Skeletal muscle satellite cell (primary cell): ENCODE results near the gene SH3D19.

Source experiments
- H3K27me3 ChIP-seq: 2 replicates; pipeline ENCODE4 v1.7.0; 2013; ENCODE audit warnings: low read length; ENCODE audit not compliant: control insufficient read depth, insufficient read depth
- H3K36me3 ChIP-seq: 2 replicates; pipeline ENCODE4 v1.7.0; 2013; ENCODE audit warnings: mild to moderate bottlenecking, control low read depth, low read length; ENCODE audit not compliant: insufficient read depth
- H3K4me1 ChIP-seq: 2 replicates; pipeline ENCODE4 v1.7.0; 2013; ENCODE audit warnings: low read length; ENCODE audit not compliant: control insufficient read depth, insufficient read depth
- H3K4me2 ChIP-seq: 2 replicates; pipeline ENCODE4 v1.7.0; 2013; ENCODE audit warnings: mild to moderate bottlenecking, low read length
- H3K4me3 ChIP-seq: 2 replicates; pipeline ENCODE4 v1.7.0; 2013; ENCODE audit warnings: low read length
- H3K9ac ChIP-seq: 2 replicates; pipeline ENCODE4 v1.7.0; 2013; ENCODE audit warnings: mild to moderate bottlenecking, low read depth, low read length, moderate library complexity
- H3K9me3 ChIP-seq: replicated peaks from 2 replicates; pipeline ENCODE4 v1.7.0; 2013; ENCODE audit warnings: mild to moderate bottlenecking, control low read depth, low read length

SH3D19 gene

DNA sequence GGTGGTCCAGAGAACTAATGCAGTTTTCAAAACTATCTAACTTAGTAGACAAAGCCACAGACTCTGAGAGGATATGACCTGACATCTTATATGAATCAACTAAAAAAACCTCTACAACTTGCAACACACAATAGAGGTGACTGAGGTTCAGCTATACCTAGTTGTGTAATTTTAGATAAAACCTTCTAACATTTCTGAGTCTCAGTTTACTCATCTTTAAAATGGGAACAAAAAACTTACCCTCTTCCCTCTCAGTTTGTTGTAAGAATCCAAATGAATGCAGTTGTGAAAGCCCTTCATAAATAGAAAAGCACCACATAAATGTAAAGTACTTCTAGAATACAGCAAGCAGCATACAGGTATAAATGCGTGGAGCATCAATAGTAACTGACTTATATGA, 5.9 kb downstream of the SH3D19 start:
- peaks cover 11% of the 10 kb centered on the region for H3K4me1 ChIP-seq
- no peak overlapping the region for H3K4me2 ChIP-seq

DNA sequence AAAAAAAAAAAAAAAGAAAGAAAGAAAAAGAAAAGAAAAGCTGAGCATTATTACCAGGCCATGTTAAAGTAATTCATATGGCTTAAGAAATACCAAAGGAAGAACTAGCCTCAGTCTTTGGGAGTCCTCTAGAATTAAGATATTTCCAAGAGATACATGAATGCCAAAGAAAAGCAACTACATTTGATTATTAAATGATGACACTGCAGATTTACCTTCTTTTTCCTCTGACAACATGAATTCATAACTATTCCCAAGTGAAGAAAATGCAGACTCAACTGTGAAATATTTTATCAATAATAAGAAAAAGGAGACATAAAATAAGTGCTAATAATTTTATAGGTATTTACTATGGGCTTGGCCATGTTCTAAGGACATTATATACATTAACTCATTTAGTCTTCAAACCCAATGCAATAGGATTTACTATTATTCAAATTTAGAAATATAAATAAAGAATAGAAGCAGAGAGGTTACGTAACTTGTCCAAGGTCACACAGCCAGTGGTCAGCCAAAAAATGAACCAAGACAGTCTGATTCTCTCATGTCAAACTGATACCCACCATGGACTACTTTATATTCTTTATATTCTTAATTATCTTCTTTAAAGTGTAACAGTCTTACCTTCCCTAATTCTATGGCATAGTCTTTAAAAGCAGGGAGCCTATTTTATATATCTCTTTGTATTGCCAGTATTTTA, 6.9 kb downstream of the SH3D19 start:
- no peaks in the 10 kb centered on the region for H3K27me3 ChIP-seq
- H3K9me3 ChIP-seq = no peaks in the 10 kb centered on the region
- H3K4me3 ChIP-seq = no peak overlapping the region
- no peak overlapping the region for H3K9ac ChIP-seq
- no peaks in the 10 kb centered on the region for H3K36me3 ChIP-seq
- H3K4me1 ChIP-seq = peaks cover 12% of the 10 kb centered on the region
- no peak overlapping the region for H3K4me2 ChIP-seq

More for the DNA sequence above, 5.9 kb downstream of the SH3D19 start:
- no peak overlapping the region for H3K9ac ChIP-seq
- H3K36me3 ChIP-seq = no peaks in the 10 kb centered on the region
- no peak overlapping the region for H3K4me3 ChIP-seq
- H3K9me3 ChIP-seq = no peaks in the 10 kb centered on the region
- H3K27me3 ChIP-seq = no peaks in the 10 kb centered on the region

DNA sequence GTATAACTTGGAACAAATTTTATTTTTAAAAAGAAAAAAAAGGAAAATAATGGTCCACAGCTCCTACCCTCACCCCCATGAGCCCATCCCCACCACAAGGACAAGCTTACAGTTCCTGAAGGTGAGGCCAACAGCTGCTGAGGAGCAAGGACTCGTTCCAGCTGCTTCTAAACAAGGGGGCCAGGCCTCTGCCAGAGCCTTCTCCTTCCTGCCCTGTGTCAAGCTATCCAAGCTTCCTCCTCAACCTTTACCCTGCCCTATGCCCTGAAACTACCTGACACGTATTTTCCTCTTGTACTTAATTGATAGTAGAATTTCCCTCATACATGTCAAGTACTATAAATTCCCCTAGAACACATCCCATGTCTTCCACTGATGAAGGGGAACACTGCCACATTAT, 8.8 kb downstream of the SH3D19 start:
- Histone ChIP-seq H3K9me3 (no peaks in the 10 kb centered on the region), H3K4me2 (no peak overlapping the region), H3K4me3 (no peak overlapping the region), H3K4me1 (peaks cover 16% of the 10 kb centered on the region), H3K27me3 (no peaks in the 10 kb centered on the region), H3K9ac (no peak overlapping the region), H3K36me3 (no peaks in the 10 kb centered on the region)

DNA sequence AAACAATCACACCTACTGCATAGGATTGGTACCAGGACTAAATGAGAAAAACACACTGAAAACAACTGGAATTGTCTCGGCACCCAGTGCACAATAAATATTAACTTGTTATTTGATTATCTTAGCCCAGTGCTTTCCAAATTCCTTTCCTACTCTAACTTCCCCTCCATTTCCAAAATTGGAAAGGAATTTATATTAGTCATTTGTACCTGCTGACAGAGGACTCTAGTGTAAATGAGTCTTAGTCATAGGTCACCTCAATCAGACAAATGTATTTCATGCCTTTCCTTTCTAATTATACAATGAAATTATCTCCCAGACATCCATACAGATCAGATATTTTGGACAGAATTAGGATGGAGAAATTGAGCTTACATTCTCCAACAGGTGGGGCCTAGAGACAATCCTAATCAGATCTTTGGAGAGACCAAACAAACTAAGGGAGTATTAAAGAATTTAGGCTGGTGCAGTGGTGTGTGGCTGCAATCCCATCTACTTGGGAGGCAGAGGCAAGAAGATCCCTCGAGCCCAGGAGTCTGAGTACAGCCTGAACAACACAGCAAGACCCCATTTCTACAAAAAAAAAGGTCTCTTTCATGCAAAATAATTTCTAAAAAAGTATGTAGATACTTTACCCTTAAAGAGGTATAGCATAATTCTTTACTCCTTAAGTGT, 10.1 kb downstream of the SH3D19 start:
- Histone ChIP-seq H3K4me2 (no peak overlapping the region), H3K36me3 (no peaks in the 10 kb centered on the region), H3K9me3 (no peaks in the 10 kb centered on the region), H3K4me1 (peaks cover 16% of the 10 kb centered on the region), H3K9ac (no peak overlapping the region), H3K27me3 (no peaks in the 10 kb centered on the region), H3K4me3 (no peak overlapping the region)

DNA sequence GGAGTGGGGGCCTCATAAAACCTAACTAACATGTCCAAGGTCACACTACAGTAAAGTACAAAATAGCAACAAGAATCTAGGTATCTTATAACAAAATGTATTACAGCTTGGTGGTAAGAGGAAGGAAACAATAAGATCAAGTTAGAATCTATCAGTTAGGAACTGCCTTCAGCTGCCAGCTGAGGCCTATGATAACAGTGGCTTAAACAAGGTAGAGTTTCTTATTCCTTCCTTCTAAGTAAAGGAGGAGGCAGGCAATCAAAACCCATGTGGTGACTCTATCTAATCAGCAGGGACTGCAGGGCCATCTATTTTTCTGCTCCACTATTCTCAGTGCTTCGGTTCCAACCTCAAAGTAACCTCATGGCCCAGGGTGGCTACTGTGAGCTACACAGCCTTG, 10.9 kb downstream of the SH3D19 start:
- Histone ChIP-seq H3K27me3 (no peaks in the 10 kb centered on the region), H3K9me3 (no peaks in the 10 kb centered on the region), H3K36me3 (no peaks in the 10 kb centered on the region), H3K4me1 (peaks cover 16% of the 10 kb centered on the region), H3K9ac (no peak overlapping the region), H3K4me3 (no peak overlapping the region), H3K4me2 (no peak overlapping the region)

DNA sequence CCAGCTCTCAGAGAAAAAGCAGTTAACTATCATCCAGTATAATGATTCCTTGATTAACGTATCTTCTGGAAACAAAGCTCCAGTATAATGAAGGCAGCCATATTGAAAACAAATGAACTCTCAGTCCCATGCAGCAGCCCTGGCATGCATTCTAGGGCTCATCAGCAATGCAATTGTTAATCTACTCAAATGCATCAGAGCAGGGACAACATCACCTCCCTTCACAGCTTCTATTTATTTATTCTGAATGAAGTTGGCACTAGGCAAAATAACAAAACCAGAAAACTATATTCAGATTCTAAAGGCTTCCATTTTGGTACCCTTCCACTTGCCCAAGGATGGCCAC, 11.4 kb downstream of the SH3D19 start:
- no peak overlapping the region for H3K4me3 ChIP-seq
- no peak overlapping the region for H3K4me2 ChIP-seq
- H3K36me3 ChIP-seq = no peaks in the 10 kb centered on the region
- H3K9ac ChIP-seq = no peak overlapping the region
- H3K9me3 ChIP-seq = no peaks in the 10 kb centered on the region
- no peaks in the 10 kb centered on the region for H3K27me3 ChIP-seq
- H3K4me1 ChIP-seq = peaks cover 16% of the 10 kb centered on the region

DNA sequence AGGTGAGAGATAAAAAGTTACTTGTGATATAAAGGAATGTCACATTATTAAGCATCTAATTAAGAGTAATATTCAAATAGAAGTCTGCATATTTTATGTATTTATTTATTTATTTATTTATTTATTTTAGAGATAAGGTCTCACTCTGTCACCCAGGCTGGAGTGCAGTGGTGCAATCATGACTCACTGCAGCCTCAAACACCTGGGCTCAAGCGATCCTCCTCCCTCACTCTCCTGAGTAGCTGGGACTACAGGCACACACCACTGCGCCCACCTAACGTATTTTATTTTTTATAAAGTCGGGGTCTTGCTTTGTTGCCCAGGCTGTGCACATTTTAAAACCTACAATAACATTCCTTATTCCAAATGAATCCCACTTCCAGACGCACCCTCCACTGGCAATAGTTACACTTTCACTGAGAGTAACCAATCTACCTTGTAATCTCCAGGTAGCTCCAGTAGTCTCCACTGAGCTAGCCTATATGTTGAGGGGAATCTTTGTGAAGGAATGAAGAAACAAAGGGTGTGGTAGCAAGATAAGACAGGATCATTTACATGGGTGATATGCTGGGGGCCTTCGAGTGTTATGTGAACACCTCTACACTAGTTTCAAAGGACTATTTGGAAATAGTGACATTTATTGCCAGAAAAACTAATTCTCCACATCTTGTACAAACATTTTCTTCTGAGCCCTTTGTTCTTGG, 11.9 kb downstream of the SH3D19 start:
- Histone ChIP-seq H3K4me3 (no peak overlapping the region), H3K9me3 (no peaks in the 10 kb centered on the region), H3K27me3 (no peaks in the 10 kb centered on the region), H3K4me1 (peaks cover 16% of the 10 kb centered on the region), H3K9ac (no peak overlapping the region), H3K4me2 (no peak overlapping the region), H3K36me3 (no peaks in the 10 kb centered on the region)

DNA sequence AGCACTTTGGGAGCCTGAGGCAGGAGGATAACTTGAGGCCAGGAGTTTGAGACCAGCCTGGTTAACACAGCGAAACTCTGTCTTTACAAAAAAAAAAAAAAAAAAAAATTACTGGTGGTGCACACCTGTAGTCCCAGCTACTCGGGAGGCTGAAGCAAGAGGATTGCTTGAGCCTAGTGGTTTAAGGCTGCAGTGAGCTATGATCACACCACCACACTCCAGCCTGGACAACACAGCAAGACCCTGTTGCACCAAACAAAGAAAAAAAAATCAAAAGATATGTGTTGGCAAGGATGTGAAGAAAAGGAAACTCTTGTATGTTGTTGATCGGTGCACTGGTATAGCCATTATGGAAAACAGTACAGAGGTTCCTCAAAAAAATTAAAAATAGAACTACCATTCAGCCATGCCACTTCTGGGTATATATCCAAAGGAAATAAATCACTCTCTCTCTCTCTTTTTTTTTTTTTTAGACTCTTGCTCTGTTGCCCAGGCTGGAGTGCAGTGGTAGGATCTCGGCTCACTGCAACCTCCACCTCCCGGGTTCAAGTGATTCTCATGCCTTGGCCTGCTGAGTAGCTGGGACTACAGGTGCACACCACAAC, 15.2 kb downstream of the SH3D19 start:
- Histone ChIP-seq H3K4me1 (peaks cover 14% of the 10 kb centered on the region), H3K4me2 (no peak overlapping the region)

DNA sequence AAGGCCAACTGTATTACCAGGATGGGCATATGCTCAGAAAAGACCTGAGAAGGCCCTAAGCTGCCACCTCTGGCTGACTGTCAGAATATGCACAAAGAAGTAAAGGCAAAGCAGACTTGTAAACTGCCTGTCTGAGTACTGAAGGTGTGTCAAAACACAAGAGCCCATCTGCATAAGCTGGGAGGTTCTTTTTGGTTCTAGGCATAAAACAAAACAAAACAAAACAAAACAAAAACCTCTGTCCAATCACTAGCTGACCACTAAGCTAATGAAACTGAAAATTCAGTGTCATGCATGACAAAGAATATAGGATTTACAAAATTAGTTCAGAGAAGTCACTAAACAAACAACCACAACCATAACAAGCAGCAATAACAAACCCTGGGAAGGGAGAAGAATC, 20.6 kb downstream of the SH3D19 start:
- Histone ChIP-seq H3K4me1 (peaks cover 12% of the 10 kb centered on the region), H3K9ac (no peak overlapping the region), H3K4me3 (no peak overlapping the region), H3K36me3 (no peaks in the 10 kb centered on the region), H3K4me2 (no peak overlapping the region), H3K27me3 (no peaks in the 10 kb centered on the region), H3K9me3 (no peaks in the 10 kb centered on the region)

More for the DNA sequence above, 15.2 kb downstream of the SH3D19 start:
- Histone ChIP-seq H3K27me3 (no peaks in the 10 kb centered on the region), H3K36me3 (no peaks in the 10 kb centered on the region), H3K4me3 (no peak overlapping the region), H3K9me3 (no peaks in the 10 kb centered on the region), H3K9ac (no peak overlapping the region)

DNA sequence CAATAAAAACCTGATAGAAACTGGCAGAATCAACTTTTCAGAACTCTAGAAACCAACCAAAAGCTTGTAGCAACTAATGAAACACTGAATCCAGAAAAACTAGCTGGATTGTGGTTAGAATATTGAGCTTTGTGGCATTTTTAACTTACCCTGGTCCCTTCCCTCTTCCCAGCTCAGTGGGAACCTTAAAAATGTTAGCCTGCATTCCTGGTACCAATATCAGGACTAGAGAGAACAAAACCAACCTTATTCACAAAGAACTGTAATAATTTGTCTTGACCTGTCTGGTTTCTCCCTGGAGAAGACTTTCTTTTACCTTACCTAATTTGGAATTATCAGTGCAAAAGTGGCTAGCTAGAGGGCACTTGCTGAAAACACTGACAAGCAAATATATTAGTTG, 21.2 kb downstream of the SH3D19 start:
- Histone ChIP-seq H3K9ac (no peak overlapping the region), H3K27me3 (no peaks in the 10 kb centered on the region), H3K4me1 (peaks cover 12% of the 10 kb centered on the region), H3K4me2 (no peak overlapping the region), H3K36me3 (no peaks in the 10 kb centered on the region), H3K9me3 (no peaks in the 10 kb centered on the region), H3K4me3 (no peak overlapping the region)

DNA sequence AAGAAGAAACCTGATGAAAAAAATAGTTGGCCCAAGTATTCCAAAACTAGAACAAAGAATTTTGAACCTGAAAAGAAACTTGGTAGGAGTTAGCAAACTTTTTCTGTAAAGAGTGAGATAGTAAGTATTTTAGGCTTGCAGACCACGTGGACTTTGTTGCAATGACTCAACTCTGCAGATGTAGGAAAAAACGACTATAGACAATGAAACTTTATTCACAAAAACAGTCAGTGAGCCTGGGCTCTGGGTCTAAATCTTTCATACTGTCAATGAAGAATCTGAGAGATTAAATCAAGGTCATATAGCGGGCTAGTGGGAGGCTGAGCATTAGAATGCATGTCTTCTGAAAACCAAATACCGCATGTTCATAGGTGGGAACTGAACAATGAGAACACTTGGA, 23.0 kb downstream of the SH3D19 start:
- Histone ChIP-seq H3K4me1 (peaks cover 12% of the 10 kb centered on the region), H3K4me2 (no peak overlapping the region), H3K4me3 (no peak overlapping the region), H3K36me3 (no peaks in the 10 kb centered on the region), H3K9ac (no peak overlapping the region), H3K27me3 (no peaks in the 10 kb centered on the region), H3K9me3 (no peaks in the 10 kb centered on the region)
